ENCODE results near the gene NFYA.

Gene NFYA

DNA sequence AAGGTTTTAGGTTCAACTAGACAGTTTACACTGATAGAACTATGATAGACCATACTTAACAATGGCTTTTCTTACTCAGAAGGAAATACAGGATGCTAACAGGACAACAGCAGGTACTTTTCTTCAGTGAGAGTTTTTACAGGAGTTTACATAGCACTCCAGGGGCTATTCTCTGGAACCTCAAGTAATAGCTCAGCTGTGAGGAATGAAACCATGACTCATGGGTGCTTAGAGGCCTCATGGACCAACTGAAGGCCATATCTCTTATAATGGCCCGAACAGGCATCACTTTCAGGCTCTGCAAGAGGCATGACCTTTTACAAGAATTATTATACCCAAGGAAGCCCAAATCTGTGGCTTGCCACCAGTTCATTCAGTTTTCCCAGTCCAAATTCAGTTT lies 49.6 kb downstream of the NFYA start:
- no peak for TF ChIP-seq EGR1 (IDR thresholded peaks at IDR 0.05)
- no peak for TF ChIP-seq ZBTB7A (IDR thresholded peaks at IDR 0.05; ENCODE audit: low read depth)
- TF ChIP-seq, protein P1, sequence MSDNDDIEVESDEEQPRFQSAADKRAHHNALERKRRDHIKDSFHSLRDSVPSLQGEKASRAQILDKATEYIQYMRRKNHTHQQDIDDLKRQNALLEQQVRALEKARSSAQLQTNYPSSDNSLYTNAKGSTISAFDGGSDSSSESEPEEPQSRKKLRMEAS (IDR thresholded peaks at IDR 0.05), result no peak
- TF ChIP-seq YY1 (IDR thresholded peaks at IDR 0.05; ENCODE audit: low read depth), result no peak
- no peak for TF ChIP-seq TCF12 (IDR thresholded peaks at IDR 0.05; ENCODE audit: low read depth)
- TF ChIP-seq TEAD4 (IDR thresholded peaks at IDR 0.05), result no peak
- TF ChIP-seq RAD21 (IDR thresholded peaks at IDR 0.05; ENCODE audit: low read depth), result no peak

DNA sequence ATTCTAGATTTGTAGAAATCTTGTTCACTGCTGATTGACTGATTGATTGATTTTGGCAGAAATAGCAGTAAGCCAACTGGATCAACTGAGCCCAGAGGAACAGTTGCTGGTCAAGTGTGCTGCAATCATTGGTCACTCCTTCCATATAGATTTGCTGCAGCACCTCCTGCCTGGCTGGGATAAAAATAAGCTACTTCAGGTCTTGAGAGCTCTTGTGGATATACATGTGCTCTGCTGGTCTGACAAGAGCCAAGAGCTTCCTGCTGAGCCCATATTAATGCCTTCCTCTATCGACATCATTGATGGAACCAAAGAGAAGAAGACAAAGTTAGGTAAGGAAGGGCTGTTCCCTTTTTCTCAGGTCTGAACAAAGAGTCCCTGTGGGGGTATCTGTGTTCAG lies 50.1 kb downstream of the NFYA start:
- TF ChIP-seq ZBTB7A (IDR thresholded peaks at IDR 0.05; ENCODE audit: low read depth), result no peak

- TF ChIP-seq FOXM1 (IDR thresholded peaks at IDR 0.05; ENCODE audit: borderline replicate concordance, low read depth), result no peak
- TF ChIP-seq, protein P2, sequence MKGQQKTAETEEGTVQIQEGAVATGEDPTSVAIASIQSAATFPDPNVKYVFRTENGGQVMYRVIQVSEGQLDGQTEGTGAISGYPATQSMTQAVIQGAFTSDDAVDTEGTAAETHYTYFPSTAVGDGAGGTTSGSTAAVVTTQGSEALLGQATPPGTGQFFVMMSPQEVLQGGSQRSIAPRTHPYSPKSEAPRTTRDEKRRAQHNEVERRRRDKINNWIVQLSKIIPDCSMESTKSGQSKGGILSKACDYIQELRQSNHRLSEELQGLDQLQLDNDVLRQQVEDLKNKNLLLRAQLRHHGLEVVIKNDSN (IDR thresholded peaks at IDR 0.05), result no peak
- TF ChIP-seq CEBPB (IDR thresholded peaks at IDR 0.05), result no peak
- no peak for TF ChIP-seq TEAD4 (IDR thresholded peaks at IDR 0.05)
- TF ChIP-seq RAD21 (IDR thresholded peaks at IDR 0.05; ENCODE audit: low read depth), result no peak
- TF ChIP-seq ZBTB7A (IDR thresholded peaks at IDR 0.05; ENCODE audit: low read depth), result no peak
- TF ChIP-seq, protein P1 (IDR thresholded peaks at IDR 0.05), result no peak
- TF ChIP-seq NFIC (IDR thresholded peaks at IDR 0.05), result no peak
- TF ChIP-seq YY1 (IDR thresholded peaks at IDR 0.05; ENCODE audit: low read depth), result no peak
- no peak for TF ChIP-seq EP300 (IDR thresholded peaks at IDR 0.05; ENCODE audit: borderline replicate concordance)
- TF ChIP-seq TAF1 (IDR thresholded peaks at IDR 0.05; ENCODE audit: low read depth), result no peak
- no peak for TF ChIP-seq TCF12 (IDR thresholded peaks at IDR 0.05; ENCODE audit: low read depth)
- TF ChIP-seq, protein P3, sequence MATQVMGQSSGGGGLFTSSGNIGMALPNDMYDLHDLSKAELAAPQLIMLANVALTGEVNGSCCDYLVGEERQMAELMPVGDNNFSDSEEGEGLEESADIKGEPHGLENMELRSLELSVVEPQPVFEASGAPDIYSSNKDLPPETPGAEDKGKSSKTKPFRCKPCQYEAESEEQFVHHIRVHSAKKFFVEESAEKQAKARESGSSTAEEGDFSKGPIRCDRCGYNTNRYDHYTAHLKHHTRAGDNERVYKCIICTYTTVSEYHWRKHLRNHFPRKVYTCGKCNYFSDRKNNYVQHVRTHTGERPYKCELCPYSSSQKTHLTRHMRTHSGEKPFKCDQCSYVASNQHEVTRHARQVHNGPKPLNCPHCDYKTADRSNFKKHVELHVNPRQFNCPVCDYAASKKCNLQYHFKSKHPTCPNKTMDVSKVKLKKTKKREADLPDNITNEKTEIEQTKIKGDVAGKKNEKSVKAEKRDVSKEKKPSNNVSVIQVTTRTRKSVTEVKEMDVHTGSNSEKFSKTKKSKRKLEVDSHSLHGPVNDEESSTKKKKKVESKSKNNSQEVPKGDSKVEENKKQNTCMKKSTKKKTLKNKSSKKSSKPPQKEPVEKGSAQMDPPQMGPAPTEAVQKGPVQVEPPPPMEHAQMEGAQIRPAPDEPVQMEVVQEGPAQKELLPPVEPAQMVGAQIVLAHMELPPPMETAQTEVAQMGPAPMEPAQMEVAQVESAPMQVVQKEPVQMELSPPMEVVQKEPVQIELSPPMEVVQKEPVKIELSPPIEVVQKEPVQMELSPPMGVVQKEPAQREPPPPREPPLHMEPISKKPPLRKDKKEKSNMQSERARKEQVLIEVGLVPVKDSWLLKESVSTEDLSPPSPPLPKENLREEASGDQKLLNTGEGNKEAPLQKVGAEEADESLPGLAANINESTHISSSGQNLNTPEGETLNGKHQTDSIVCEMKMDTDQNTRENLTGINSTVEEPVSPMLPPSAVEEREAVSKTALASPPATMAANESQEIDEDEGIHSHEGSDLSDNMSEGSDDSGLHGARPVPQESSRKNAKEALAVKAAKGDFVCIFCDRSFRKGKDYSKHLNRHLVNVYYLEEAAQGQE (IDR thresholded peaks at IDR 0.05; ENCODE audit: low read depth), result no peak
Measured at GRCh38 chr6:41125282-41125681, 52.5 kb downstream of the NFYA start.

DNA sequence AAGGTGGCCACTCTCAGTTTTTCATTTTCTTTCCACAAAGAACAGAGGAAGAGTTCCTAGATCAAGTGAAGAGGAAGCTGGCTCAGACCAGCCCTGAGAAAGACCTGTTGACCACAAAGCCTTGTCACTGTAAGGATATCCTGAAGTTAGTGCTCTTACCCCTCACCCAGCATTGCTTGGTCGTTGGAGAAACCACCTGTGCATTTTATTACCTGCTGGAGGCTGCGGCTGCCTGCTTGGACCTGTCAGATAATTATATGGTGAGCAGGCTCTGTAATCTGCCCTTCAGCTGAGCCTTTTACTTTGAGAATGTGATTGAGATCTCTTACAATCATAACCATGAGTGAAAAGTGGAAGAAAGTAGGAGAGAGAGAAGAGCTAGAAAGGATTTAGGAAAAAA lies 59.5 kb downstream of the NFYA start:
- TF ChIP-seq, protein P1 (IDR thresholded peaks at IDR 0.05), result no peak
- no peak for TF ChIP-seq FOXM1 (IDR thresholded peaks at IDR 0.05; ENCODE audit: borderline replicate concordance, low read depth)
- TF ChIP-seq, protein P3 (IDR thresholded peaks at IDR 0.05; ENCODE audit: low read depth), result no peak
- TF ChIP-seq YY1 (IDR thresholded peaks at IDR 0.05; ENCODE audit: low read depth), result no peak
- TF ChIP-seq, protein P2 (IDR thresholded peaks at IDR 0.05), result no peak
- TF ChIP-seq CREB1 (IDR thresholded peaks at IDR 0.05; ENCODE audit: low read depth), result no peak
- TF ChIP-seq ZBTB7A (IDR thresholded peaks at IDR 0.05; ENCODE audit: low read depth), result no peak
- TF ChIP-seq EGR1 (IDR thresholded peaks at IDR 0.05), result no peak
- no peak for TF ChIP-seq EP300 (IDR thresholded peaks at IDR 0.05; ENCODE audit: borderline replicate concordance)
- TF ChIP-seq RAD21 (IDR thresholded peaks at IDR 0.05; ENCODE audit: low read depth), result no peak
- TF ChIP-seq TAF1 (IDR thresholded peaks at IDR 0.05; ENCODE audit: low read depth), result no peak
- TF ChIP-seq TCF12 (IDR thresholded peaks at IDR 0.05; ENCODE audit: low read depth), result no peak
- no peak for TF ChIP-seq CEBPB (IDR thresholded peaks at IDR 0.05)
- no peak for TF ChIP-seq NFIC (IDR thresholded peaks at IDR 0.05)
- TF ChIP-seq TEAD4 (IDR thresholded peaks at IDR 0.05), result no peak

DNA sequence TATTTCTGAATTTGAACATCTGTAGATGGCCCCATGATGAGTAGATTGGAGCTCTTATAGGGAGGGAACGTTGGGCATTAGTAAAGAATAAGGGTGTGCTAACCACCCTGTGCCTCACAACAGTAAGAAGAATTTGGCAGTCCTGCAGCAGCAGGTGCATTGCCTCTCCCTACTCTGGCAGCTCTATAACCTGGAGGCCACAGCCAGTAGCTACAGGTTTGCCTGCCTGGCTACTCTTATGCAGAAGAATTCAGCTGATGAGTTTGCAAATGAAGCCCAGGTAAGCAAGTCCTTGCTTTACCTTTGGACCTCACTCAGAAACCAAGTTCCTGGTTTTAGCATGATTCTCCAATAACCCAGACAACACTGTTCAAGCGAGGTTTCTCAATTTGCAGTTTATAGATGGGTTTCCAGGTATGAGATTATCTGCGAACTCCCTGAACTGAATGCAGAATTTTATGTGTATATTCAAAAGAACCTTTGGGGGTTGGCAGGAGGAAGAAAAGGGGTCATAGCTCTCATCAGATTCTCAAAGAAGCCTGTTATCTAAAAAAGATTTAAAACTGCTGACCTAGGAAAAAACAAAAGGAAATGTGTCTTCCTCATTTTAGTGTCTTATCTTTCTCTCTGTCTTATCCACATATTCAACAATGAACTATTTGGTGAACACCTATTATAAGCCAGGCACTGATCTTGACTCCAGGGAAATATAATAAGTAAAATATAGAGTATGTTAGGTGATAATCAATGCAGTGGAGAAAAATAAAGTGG lies 62.5 kb downstream of the NFYA start:
- TF ChIP-seq, protein P3 (IDR thresholded peaks at IDR 0.05; ENCODE audit: low read depth), result no peak
- TF ChIP-seq FOXM1 (IDR thresholded peaks at IDR 0.05; ENCODE audit: borderline replicate concordance, low read depth), result no peak
